Activated T-helper 17 cell treated with anti-CD3 and anti-CD28 coated beads, Interleukin-2, amount 50 U/mL, for 72 hours (primary cell): ENCODE measurements around the gene ITIH1. TPM values are rescaled to one million over a fixed set of nuclear protein-coding genes. Genes with fewer than 3 reads are reported as not detected.

Experiments used
- ATAC-seq: fragments of 150-1000 bp; cut with Tn5 transposase; replicated peaks from 2 replicates; pipeline ENCODE4 v1.10.0; 2021; ENCODE audit warnings: mild to moderate bottlenecking, moderate library complexity
- H3K27ac Mint-ChIP-seq: one replicate; pipeline ENCODE4 v1.8.0; 2022; ENCODE audit warnings: mixed read lengths
- H3K27me3 Mint-ChIP-seq: one replicate; pipeline ENCODE4 v1.8.0; 2022; ENCODE audit warnings: mixed read lengths
- H3K36me3 Mint-ChIP-seq: one replicate; pipeline ENCODE4 v1.8.0; 2022; ENCODE audit warnings: low read depth, mild to moderate bottlenecking, mixed read lengths
- H3K4me1 Mint-ChIP-seq: one replicate; pipeline ENCODE4 v1.8.0; 2022; ENCODE audit warnings: mixed read lengths
- H3K4me3 Mint-ChIP-seq: one replicate; pipeline ENCODE4 v1.8.0; 2022; ENCODE audit warnings: mild to moderate bottlenecking, mixed read lengths
- H3K9me3 Mint-ChIP-seq: one replicate; pipeline ENCODE4 v1.8.0; 2022; ENCODE audit warnings: mixed read lengths
- total RNA-seq, 2 donors: library from RNA; stranded (reverse); gene quantifications; one replicate each; pipeline ENCODE4 v1.2.3, GENCODE V29; 2022

Gene ITIH1
- total RNA-seq, 2 donors from 2014 or later = not detected

DNA sequence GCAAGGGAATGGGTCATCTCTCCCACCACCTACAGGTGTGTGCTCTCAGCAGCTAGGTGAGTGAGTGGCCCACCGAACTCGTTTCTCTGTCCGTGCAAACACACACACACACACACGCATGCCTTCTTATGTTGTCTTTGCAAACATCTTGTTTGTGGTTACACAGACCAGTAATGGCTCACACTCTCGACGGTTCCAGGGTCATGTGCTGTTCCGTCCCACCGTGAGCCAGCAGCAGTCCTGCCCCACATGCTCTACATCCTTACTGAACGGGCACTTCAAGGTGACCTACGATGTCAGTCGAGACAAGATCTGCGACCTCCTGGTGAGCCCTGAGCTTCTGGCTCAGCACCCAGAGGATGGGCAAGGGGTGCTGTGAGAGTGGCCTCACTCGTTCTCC, 4.3 kb downstream of the ITIH1 start:
- no peak for ATAC-seq
- no peaks in the 10 kb centered on the region for H3K36me3 Mint-ChIP-seq
- H3K27me3 Mint-ChIP-seq = peaks cover 3% of the 10 kb centered on the region
- no peak overlapping the region for H3K27ac Mint-ChIP-seq
- no peaks in the 10 kb centered on the region for H3K4me1 Mint-ChIP-seq
- H3K9me3 Mint-ChIP-seq = no peaks in the 10 kb centered on the region
- no peak overlapping the region for H3K4me3 Mint-ChIP-seq

GRCh38 chr3:52782412-52783210, 5.2 kb downstream of the ITIH1 start:
- no peaks in the 10 kb centered on the region for H3K36me3 Mint-ChIP-seq
- no peaks in the 10 kb centered on the region for H3K9me3 Mint-ChIP-seq
- no peaks in the 10 kb centered on the region for H3K4me1 Mint-ChIP-seq
- no peak for ATAC-seq
- no peak overlapping the region for H3K27ac Mint-ChIP-seq
- H3K27me3 Mint-ChIP-seq = peaks cover 3% of the 10 kb centered on the region
- H3K4me3 Mint-ChIP-seq = no peak overlapping the region

- H3K4me1 Mint-ChIP-seq = no peaks in the 10 kb centered on the region
- no peak overlapping the region for H3K4me3 Mint-ChIP-seq
- H3K9me3 Mint-ChIP-seq = no peaks in the 10 kb centered on the region
- H3K27me3 Mint-ChIP-seq = peaks cover under 1% of the 10 kb centered on the region
- ATAC-seq = no peak
- H3K36me3 Mint-ChIP-seq = no peaks in the 10 kb centered on the region
- no peak overlapping the region for H3K27ac Mint-ChIP-seq
Observed at GRCh38 chr3:52783211-52783555, 5.8 kb downstream of the ITIH1 start.

GRCh38 chr3:52784021-52784621, 6.7 kb downstream of the ITIH1 start:
- no peak for ATAC-seq
- no peaks in the 10 kb centered on the region for H3K4me1 Mint-ChIP-seq
- H3K36me3 Mint-ChIP-seq = no peaks in the 10 kb centered on the region
- no peaks in the 10 kb centered on the region for H3K9me3 Mint-ChIP-seq
- no peak overlapping the region for H3K4me3 Mint-ChIP-seq
- H3K27ac Mint-ChIP-seq = no peak overlapping the region
- no peaks in the 10 kb centered on the region for H3K27me3 Mint-ChIP-seq

GRCh38 chr3:52784931-52785590, 7.7 kb downstream of the ITIH1 start:
- ATAC-seq = no peak
- Mint-ChIP-seq H3K9me3 (no peaks in the 10 kb centered on the region), H3K4me1 (no peaks in the 10 kb centered on the region), H3K27me3 (no peaks in the 10 kb centered on the region), H3K4me3 (no peak overlapping the region), H3K27ac (no peak overlapping the region), H3K36me3 (no peaks in the 10 kb centered on the region)

DNA sequence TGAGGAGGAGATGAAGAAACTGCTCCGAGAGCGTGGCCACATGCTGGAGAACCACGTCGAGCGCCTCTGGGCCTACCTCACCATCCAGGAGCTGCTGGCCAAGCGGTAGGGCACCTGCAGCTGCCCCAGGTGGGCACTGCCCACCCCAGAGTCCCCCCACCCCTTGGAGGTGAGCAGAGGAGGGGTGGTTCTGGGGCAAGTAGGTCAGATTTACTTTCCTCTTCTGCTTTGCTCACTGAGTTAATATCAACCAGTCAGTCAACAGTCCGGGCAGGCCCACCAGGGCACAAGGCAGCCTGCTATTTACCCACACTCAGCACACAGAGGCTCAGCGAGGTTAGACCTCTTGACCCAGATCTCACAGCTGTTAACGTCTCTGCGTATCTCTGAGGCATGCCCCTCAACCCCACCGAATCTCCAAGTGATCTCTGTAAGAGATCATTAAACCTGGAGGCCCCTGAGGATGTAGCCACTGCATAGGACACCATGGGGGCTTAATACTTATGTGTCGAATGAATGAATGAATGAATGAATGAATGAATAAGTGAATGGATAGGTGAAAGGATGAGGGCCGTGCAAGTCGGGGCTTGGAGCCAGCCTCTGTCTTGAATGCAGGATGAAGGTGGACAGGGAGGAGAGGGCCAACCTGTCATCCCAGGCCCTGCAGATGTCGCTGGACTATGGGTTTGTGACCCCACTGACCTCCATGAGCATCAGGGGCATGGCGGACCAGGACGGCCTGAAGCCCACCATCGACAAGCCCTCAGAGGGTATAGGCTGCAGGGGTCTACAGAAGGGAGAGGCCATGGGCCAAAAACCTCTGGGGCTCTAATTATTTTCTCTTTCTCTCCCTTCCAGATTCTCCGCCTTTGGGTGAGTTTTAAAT, 9.2 kb downstream of the ITIH1 start:
- ATAC-seq = no peak
- Mint-ChIP-seq H3K4me3 (no peak overlapping the region), H3K36me3 (no peaks in the 10 kb centered on the region), H3K27me3 (no peaks in the 10 kb centered on the region), H3K27ac (no peak overlapping the region), H3K9me3 (no peaks in the 10 kb centered on the region), H3K4me1 (no peaks in the 10 kb centered on the region)

- no peak for ATAC-seq
- Mint-ChIP-seq H3K27ac (no peak overlapping the region), H3K27me3 (no peaks in the 10 kb centered on the region), H3K4me3 (no peak overlapping the region), H3K36me3 (no peaks in the 10 kb centered on the region), H3K9me3 (no peaks in the 10 kb centered on the region), H3K4me1 (no peaks in the 10 kb centered on the region)
Observed at GRCh38 chr3:52787246-52787645, 9.8 kb downstream of the ITIH1 start.

DNA sequence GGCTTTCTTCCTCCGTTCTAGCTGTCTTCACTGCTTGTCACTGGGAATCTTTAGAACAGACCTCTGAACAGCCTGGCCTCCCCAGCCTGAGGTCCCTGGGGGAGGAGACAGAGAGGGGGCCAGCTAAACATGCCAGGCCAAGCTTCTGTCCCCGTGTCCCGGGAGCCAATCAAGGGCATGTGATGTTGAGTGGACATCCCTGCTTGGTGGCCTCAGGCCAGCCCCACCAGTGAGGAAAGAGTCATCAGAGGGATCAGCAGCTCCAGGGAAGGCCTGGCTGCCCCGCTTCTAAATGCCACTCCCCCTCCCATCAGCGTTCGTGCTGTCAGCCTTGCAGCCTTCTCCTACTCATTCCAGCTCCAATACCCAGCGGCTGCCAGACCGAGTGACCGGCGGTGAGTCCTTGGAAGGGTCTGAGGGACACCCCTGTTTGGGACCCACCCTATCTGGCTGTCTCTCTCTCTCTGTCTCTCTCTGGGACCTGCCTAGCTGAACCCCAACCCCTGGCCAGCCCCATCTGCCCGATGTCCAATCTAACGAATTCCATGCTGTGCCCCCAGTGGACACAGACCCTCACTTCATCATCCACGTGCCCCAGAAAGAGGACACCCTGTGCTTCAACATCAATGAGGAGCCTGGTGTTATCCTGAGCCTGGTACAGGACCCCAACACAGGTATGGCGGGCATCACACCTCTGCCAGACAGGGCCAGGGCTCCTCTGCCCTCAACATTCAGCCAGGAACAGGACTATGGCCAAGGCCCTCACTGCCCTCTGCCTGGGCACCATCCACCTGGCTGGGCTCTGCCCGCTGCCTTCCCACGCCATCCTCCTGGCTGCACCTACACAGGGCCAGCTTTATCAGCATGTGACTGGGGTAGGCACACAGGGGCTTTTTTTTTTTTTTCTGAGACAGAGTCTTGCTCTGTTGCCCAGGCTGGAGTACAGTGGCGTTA, 10.6 kb downstream of the ITIH1 start:
- H3K4me3 Mint-ChIP-seq = no peak overlapping the region
- ATAC-seq = no peak
- H3K4me1 Mint-ChIP-seq = no peaks in the 10 kb centered on the region
- H3K27me3 Mint-ChIP-seq = no peaks in the 10 kb centered on the region
- no peaks in the 10 kb centered on the region for H3K36me3 Mint-ChIP-seq
- H3K9me3 Mint-ChIP-seq = no peaks in the 10 kb centered on the region
- H3K27ac Mint-ChIP-seq = no peak overlapping the region

DNA sequence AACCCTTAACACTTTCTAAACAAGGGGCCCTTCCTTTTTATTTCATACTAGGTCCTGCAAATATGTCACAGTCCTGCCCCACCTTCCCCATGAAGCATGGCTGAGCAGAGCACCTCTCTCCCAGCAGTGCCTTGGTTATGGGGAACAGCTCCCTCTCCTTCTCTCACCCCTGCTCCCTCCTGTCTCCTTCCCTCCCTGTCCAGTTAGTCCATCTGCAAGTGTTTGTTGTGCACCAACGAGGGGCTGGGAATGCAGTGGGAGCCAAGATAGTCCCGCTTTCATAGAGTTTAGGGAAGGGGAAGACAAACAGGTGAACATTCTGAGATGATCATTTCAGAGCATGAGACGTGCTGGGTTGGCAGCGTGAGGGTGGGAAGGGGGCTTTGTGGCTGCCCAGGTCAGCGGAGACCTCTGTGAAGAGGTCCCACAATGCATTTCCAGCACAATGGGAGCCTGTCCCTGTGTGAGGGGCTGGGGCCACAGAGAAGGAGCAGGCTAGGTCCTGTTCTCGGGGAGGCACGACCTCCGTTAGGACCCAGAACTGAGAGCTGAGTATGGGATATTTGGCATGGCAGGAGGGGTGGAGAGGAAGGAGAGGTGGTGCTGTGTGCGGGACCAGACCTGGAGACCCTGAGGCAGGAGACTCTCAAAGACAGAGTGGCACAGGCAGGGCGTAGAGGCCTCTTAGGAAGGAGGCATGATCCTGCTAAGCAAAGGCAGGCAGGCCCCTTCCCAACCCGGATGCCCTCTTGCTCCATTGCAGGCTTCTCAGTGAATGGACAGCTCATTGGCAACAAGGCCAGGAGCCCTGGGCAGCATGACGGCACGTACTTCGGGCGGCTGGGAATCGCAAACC, 11.7 kb downstream of the ITIH1 start:
- Mint-ChIP-seq H3K9me3 (no peaks in the 10 kb centered on the region), H3K4me1 (no peaks in the 10 kb centered on the region), H3K27me3 (no peaks in the 10 kb centered on the region), H3K36me3 (no peaks in the 10 kb centered on the region), H3K27ac (no peak overlapping the region), H3K4me3 (no peak overlapping the region)
- ATAC-seq = no peak

- Mint-ChIP-seq H3K36me3 (no peaks in the 10 kb centered on the region), H3K4me3 (no peak overlapping the region), H3K4me1 (no peaks in the 10 kb centered on the region), H3K27me3 (no peaks in the 10 kb centered on the region), H3K27ac (no peak overlapping the region), H3K9me3 (no peaks in the 10 kb centered on the region)
- ATAC-seq = no peak
Observed at GRCh38 chr3:52789746-52790040, 12.3 kb downstream of the ITIH1 start.

DNA sequence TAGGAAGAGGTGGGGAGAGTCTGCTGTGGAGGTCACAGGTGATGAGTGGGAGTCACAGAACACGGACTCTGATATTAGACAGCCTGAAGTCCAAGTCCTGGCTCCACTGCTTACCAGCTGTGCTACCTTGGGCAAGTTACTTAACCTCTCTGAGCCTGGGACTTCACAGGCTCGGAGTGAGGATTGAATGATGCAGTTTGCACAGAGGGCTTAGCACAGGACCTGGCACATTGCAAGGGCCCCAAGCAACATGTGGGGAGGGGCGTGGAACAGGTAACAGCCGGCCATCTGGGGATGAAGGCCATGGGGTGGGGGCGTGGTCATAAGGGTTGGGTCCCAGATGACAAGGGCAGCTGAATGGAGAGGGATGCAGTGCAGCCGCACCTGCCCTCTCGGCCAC, 12.9 kb downstream of the ITIH1 start:
- H3K4me3 Mint-ChIP-seq = no peak overlapping the region
- no peaks in the 10 kb centered on the region for H3K27me3 Mint-ChIP-seq
- H3K27ac Mint-ChIP-seq = no peak overlapping the region
- H3K9me3 Mint-ChIP-seq = no peaks in the 10 kb centered on the region
- no peaks in the 10 kb centered on the region for H3K4me1 Mint-ChIP-seq
- H3K36me3 Mint-ChIP-seq = no peaks in the 10 kb centered on the region
- no peak for ATAC-seq

- H3K9me3 Mint-ChIP-seq = no peaks in the 10 kb centered on the region
- H3K4me1 Mint-ChIP-seq = no peaks in the 10 kb centered on the region
- H3K36me3 Mint-ChIP-seq = no peaks in the 10 kb centered on the region
- ATAC-seq = no peak
- H3K27ac Mint-ChIP-seq = no peak overlapping the region
- no peak overlapping the region for H3K4me3 Mint-ChIP-seq
- H3K27me3 Mint-ChIP-seq = no peaks in the 10 kb centered on the region
Observed at GRCh38 chr3:52790741-52791140, 13.3 kb downstream of the ITIH1 start.

DNA sequence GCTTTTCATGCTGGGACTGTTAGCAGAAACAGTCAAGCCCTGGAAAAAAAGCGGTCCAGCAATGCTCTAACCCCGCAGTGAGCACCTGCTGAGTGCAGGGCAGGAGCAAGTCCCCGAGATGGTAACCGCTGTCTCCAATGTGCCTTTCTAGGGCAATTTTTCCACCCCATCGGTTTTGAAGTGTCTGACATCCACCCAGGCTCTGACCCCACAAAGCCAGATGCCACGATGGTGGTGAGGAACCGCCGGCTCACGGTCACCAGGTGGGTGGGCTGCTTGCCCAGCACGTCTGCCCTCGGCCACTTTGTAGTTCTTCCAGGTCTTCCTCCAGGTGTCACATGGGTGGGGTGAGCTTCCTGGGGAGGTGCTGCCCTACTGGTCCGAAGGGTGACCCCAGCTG, 14.0 kb downstream of the ITIH1 start:
- Mint-ChIP-seq H3K4me3 (no peak overlapping the region), H3K27ac (no peak overlapping the region), H3K4me1 (no peaks in the 10 kb centered on the region), H3K27me3 (no peaks in the 10 kb centered on the region), H3K36me3 (no peaks in the 10 kb centered on the region), H3K9me3 (no peaks in the 10 kb centered on the region)
- ATAC-seq = no peak
